Measurements from ENCODE around the gene ATP13A2.

DNA sequence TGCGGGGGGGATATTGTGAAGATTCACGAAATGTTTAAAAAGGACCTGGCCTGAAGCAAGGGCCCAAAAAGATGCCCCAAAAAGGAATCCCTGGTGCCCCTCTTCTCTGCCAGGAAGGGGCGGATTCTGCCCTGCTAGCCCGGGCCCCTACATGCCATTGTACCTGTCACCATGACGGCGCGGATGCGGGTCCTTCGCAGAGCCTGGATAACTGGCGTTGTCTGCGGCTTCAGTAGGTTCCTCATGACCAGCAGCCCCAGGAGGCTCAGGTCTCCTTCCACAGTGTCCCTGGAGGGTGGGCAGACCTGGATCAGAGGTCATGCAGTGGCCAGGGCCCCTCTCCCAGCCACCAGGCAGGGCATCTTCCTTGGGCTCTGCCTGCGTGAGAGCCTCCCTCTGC lies 20.2 kb downstream of the ATP13A2 start:
- TF ChIP-seq, protein P1, sequence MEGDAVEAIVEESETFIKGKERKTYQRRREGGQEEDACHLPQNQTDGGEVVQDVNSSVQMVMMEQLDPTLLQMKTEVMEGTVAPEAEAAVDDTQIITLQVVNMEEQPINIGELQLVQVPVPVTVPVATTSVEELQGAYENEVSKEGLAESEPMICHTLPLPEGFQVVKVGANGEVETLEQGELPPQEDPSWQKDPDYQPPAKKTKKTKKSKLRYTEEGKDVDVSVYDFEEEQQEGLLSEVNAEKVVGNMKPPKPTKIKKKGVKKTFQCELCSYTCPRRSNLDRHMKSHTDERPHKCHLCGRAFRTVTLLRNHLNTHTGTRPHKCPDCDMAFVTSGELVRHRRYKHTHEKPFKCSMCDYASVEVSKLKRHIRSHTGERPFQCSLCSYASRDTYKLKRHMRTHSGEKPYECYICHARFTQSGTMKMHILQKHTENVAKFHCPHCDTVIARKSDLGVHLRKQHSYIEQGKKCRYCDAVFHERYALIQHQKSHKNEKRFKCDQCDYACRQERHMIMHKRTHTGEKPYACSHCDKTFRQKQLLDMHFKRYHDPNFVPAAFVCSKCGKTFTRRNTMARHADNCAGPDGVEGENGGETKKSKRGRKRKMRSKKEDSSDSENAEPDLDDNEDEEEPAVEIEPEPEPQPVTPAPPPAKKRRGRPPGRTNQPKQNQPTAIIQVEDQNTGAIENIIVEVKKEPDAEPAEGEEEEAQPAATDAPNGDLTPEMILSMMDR (IDR thresholded peaks at IDR 0.05): no peak
- no peak for TF ChIP-seq POLR2A (IDR thresholded peaks at IDR 0.05)
